ENCODE measurements around the gene PEX13. TPM values are rescaled to one million over a fixed set of nuclear protein-coding genes. Genes with fewer than 3 reads are reported as not detected.
"Not testable (repeated sequence)": the region's sequence is repeated elsewhere in the genome, so short reads cannot be mapped to it uniquely, and the experiment has no call there.

Gene PEX13
- total RNA-seq, 1 donor from 2014 or later, result 31.7 TPM

DNA sequence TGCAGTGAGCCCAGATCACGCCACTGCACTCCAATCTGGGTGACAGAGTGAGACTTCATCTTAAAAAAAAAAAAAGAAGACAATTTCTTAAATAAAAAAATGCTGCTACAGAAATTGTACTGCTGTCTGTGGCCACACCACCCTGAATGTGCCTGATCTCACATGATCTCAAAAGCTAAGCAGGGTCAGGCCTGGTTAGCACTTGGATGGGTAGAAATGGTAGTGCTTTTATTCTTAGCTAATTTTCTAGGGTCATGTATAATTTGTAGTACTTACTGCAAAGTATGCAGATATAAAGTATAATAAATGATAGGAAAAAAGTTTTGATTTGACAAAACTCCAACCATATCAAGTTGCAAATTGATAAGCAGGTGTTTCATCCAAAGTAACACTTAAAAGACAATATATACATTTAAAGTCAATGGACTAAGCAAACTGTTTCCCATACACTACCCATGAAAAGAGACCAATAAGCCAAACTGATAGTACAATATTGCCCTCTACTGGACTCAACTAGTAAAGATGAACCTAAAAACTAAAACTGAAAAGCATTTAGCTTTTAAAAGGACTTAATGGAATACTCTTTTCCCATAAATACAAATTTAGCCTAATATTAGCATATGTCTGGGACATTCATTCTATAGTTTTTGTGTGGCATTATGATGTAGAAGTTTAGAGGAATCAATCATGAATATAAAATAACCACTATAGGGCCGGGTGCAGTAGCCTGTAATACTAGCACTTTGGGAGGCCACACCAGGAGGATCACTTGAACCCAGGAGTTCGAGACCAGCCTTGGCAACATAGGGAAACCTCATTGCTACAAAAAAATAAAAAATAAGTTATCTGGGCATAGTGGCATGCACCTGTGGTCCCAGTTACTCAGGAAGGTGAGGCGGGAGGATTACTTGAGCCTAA, 18.6 kb upstream of the PEX13 start:
- H3K36me3 ChIP-seq (ENCODE audit: control insufficient read depth, insufficient read depth, low read length), result no peaks in the 10 kb centered on the region
- H3K4me3 ChIP-seq (ENCODE audit: low read depth, low read length), result no peak overlapping the region
- no peaks in the 10 kb centered on the region for H3K27me3 ChIP-seq (ENCODE audit: control insufficient read depth, insufficient read depth, low read length)
- TF ChIP-seq, protein P1, sequence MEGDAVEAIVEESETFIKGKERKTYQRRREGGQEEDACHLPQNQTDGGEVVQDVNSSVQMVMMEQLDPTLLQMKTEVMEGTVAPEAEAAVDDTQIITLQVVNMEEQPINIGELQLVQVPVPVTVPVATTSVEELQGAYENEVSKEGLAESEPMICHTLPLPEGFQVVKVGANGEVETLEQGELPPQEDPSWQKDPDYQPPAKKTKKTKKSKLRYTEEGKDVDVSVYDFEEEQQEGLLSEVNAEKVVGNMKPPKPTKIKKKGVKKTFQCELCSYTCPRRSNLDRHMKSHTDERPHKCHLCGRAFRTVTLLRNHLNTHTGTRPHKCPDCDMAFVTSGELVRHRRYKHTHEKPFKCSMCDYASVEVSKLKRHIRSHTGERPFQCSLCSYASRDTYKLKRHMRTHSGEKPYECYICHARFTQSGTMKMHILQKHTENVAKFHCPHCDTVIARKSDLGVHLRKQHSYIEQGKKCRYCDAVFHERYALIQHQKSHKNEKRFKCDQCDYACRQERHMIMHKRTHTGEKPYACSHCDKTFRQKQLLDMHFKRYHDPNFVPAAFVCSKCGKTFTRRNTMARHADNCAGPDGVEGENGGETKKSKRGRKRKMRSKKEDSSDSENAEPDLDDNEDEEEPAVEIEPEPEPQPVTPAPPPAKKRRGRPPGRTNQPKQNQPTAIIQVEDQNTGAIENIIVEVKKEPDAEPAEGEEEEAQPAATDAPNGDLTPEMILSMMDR (IDR thresholded peaks at IDR 0.05; ENCODE audit: insufficient read depth, low read length, poor library complexity, severe bottlenecking), result peak; percentile 39
- DNase-seq (ENCODE audit: low read depth), result no peak

DNA sequence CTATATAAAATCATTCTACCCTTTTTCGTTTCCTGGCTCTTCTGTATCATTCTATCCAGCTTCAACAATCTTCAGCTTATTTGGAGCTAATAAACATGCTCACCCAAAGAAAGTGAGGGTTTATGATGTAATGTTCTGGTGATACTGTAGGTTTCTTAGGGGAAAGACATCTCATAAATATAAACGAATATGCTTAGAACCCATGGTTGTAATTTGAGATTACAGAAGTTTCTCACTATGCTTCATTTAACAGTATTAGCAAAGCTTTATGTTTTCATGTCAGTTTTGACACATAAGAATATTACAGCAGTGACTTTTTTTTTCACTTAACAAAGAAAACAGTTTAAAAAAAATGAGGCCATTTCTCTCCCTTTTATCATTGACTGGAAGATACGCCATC, 11.8 kb upstream of the PEX13 start:
- no peak for DNase-seq (ENCODE audit: low read depth)
- Histone ChIP-seq H3K27me3 (ENCODE audit: control insufficient read depth, insufficient read depth, low read length) (no peaks in the 10 kb centered on the region), H3K4me3 (ENCODE audit: low read depth, low read length) (no peak overlapping the region), H3K36me3 (ENCODE audit: control insufficient read depth, insufficient read depth, low read length) (no peaks in the 10 kb centered on the region)
- TF ChIP-seq, protein P1 (IDR thresholded peaks at IDR 0.05; ENCODE audit: insufficient read depth, low read length, poor library complexity, severe bottlenecking), result no peak

DNA sequence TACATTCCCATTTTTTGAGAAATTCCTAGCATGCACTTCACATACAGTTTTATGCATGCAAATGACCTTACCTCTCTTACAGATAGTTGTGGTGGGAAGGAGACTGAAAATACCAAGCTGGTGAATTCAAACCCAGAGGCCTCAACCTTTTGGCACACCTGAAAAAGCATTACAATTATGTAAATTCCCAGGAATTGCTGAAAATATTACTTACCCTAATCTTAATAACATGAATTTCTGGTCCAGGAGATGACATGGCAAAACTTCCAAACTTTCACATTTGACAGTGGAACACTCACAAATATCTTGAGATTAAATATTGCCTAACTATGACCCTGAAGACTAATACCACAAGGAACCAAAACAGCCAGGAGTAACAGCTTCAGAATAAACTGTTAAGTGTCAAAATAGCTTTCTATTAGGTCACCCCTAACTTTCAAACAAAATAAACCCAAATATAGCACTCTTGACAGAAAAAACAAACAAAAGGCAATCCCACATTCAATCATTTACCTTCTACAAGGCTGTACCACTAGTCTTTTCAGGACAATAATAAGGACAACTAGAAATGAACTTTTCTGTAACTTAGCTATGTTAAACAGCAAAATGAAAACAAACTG, 10.9 kb upstream of the PEX13 start:
- H3K4me3 ChIP-seq (ENCODE audit: low read depth, low read length), result no peak overlapping the region
- TF ChIP-seq, protein P1 (IDR thresholded peaks at IDR 0.05; ENCODE audit: insufficient read depth, low read length, poor library complexity, severe bottlenecking), result no peak
- no peaks in the 10 kb centered on the region for H3K36me3 ChIP-seq (ENCODE audit: control insufficient read depth, insufficient read depth, low read length)
- H3K27me3 ChIP-seq (ENCODE audit: control insufficient read depth, insufficient read depth, low read length), result no peaks in the 10 kb centered on the region
- DNase-seq (ENCODE audit: low read depth), result no peak

DNA sequence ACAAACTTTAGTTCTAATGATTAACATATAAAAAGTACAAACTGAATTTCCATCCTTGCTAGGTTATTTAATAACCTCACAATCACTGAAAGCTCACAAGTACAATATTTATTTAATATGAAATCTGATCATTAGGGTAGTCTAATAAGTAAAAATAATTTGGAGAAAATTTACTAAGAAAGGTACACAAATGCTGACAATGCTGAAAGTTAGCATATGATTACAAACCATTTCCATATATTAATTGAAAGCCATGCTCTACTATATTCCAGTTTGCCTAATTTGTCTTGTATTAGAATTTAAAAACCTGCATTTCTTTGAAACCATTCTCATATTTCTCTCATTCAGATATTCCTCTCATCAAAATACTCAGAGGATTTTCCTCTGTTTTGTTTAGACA, 8.2 kb upstream of the PEX13 start:
- DNase-seq (ENCODE audit: low read depth), result no peak
- TF ChIP-seq, protein P1 (IDR thresholded peaks at IDR 0.05; ENCODE audit: insufficient read depth, low read length, poor library complexity, severe bottlenecking), result no peak
- Histone ChIP-seq H3K4me3 (ENCODE audit: low read depth, low read length) (no peak overlapping the region), H3K36me3 (ENCODE audit: control insufficient read depth, insufficient read depth, low read length) (no peaks in the 10 kb centered on the region), H3K27me3 (ENCODE audit: control insufficient read depth, insufficient read depth, low read length) (no peaks in the 10 kb centered on the region)

DNA sequence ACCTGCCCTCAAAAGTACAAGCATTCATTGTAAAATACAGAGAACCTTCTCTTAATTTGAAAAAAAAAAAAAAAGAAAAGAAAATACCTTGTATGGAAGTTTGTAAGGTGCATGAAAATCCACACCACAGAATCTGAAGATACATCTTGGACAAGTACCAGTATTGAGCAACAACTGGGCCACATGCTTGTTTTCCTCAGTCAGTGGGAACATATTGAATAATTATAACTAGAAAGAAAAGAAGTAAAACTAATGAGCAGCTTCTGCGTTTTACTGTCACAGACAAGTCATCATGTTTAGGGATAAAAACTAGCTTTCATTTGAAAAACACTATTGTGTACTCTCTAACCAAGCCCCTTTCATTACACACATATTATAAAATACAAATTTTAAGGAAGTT, 5.8 kb upstream of the PEX13 start:
- H3K36me3 ChIP-seq (ENCODE audit: control insufficient read depth, insufficient read depth, low read length), result no peaks in the 10 kb centered on the region
- TF ChIP-seq, protein P1 (IDR thresholded peaks at IDR 0.05; ENCODE audit: insufficient read depth, low read length, poor library complexity, severe bottlenecking), result no peak
- no peaks in the 10 kb centered on the region for H3K27me3 ChIP-seq (ENCODE audit: control insufficient read depth, insufficient read depth, low read length)
- H3K4me3 ChIP-seq (ENCODE audit: low read depth, low read length), result no peak overlapping the region
- DNase-seq (ENCODE audit: low read depth), result no peak

DNA sequence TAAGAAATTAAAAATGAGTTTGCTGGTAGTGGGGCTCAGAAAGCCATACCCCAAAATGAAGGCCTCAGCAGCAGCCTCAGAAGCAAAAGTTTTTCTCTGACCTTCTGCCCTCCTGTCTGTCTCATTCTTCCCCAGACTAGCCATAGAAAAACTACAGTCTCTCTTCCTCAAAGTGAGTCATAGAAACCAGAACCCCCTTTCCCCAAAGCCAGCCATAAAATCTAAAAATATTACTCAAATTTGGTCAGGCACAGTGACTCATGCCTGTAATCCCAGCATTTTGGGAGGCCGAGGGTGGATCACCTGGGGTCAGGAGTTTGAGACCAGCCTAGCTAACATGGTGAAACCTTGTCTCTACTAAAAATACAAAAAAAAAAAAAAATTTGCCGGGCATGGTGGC, 5.2 kb upstream of the PEX13 start:
- peak; percentile 35 for DNase-seq (ENCODE audit: low read depth)
- not testable (repeated sequence) for H3K36me3 ChIP-seq (ENCODE audit: control insufficient read depth, insufficient read depth, low read length); H3K27me3 ChIP-seq (ENCODE audit: control insufficient read depth, insufficient read depth, low read length); H3K4me3 ChIP-seq (ENCODE audit: low read depth, low read length)

Measured in kidney epithelial cell (primary cell).